HG03045 (cell line): ENCODE data around the gene ATP5PD.

Experiments used
- ATAC-seq: cut with Tn5 transposase; IDR thresholded peaks from one replicate; pipeline ENCODE4 v1.9.1; 2021; ENCODE audit warnings: mild to moderate bottlenecking, moderate library complexity; ENCODE audit not compliant: unreplicated experiment

The ATP5PD gene

GRCh38 chr17:75001915-75002843, 44.6 kb downstream of the ATP5PD start:
- no peak for ATAC-seq

- no peak for ATAC-seq
These were observed 47.2 kb downstream of the ATP5PD start for GRCh38 chr17:74999523-74999922.

- ATAC-seq: no peak
These were observed 48.0 kb downstream of the ATP5PD start for GRCh38 chr17:74998783-74999182.

- no peak for ATAC-seq
These were observed 50.9 kb downstream of the ATP5PD start for GRCh38 chr17:74995847-74996246.

GRCh38 chr17:74994440-74994839, 52.3 kb downstream of the ATP5PD start:
- ATAC-seq: no peak

GRCh38 chr17:74992223-74992622, 54.5 kb downstream of the ATP5PD start:
- no peak for ATAC-seq

- no peak for ATAC-seq
These were observed 56.1 kb downstream of the ATP5PD start for GRCh38 chr17:74990581-74991105.
